GM21526 (cell line): ENCODE measurements around the gene CIC.

Experiments used
- ATAC-seq: cut with Tn5 transposase; IDR thresholded peaks from one replicate; pipeline ENCODE4 v1.9.1; 2021; ENCODE audit warnings: moderate library complexity; ENCODE audit not compliant: unreplicated experiment, low FRiP score

Gene CIC

GRCh38 chr19:42274065-42274682 is 5.1 kb downstream of the CIC start:
- ATAC-seq = no peak

- no peak for ATAC-seq
Measured at GRCh38 chr19:42275103-42275502, 6.1 kb downstream of the CIC start.

- ATAC-seq = no peak
Measured at GRCh38 chr19:42275517-42275916, 6.5 kb downstream of the CIC start.

- ATAC-seq = no peak
Measured at GRCh38 chr19:42276284-42276683, 7.2 kb downstream of the CIC start.

- ATAC-seq = no peak
Measured at GRCh38 chr19:42276821-42277220, 7.8 kb downstream of the CIC start.

GRCh38 chr19:42277821-42278451 is 8.9 kb downstream of the CIC start:
- ATAC-seq = no peak

- ATAC-seq = no peak
Measured at GRCh38 chr19:42278452-42279154, 9.6 kb downstream of the CIC start.

GRCh38 chr19:42279155-42279901 is 10.3 kb downstream of the CIC start:
- no peak for ATAC-seq

- ATAC-seq = no peak
Measured at GRCh38 chr19:42279902-42280814, 11.1 kb downstream of the CIC start.

GRCh38 chr19:42280815-42281145 is 11.7 kb downstream of the CIC start:
- ATAC-seq = no peak

- no peak for ATAC-seq
Measured at GRCh38 chr19:42281146-42281826, 12.2 kb downstream of the CIC start.

GRCh38 chr19:42281827-42282762 is 13.0 kb downstream of the CIC start:
- ATAC-seq = no peak

GRCh38 chr19:42282819-42283187 is 13.8 kb downstream of the CIC start:
- ATAC-seq = no peak

GRCh38 chr19:42283188-42284065 is 14.4 kb downstream of the CIC start:
- no peak for ATAC-seq

GRCh38 chr19:42284066-42284501 is 15.0 kb downstream of the CIC start:
- no peak for ATAC-seq

- ATAC-seq = no peak
Measured at GRCh38 chr19:42284591-42285341, 15.7 kb downstream of the CIC start.

- ATAC-seq = no peak
Measured at GRCh38 chr19:42285541-42285941, 16.5 kb downstream of the CIC start.
